Activated CD4-positive, CD25-positive, alpha-beta regulatory T cell treated with anti-CD3 and anti-CD28 coated beads, Interleukin-2, amount 50 U/mL, for 24 hours (primary cell): ENCODE measurements around the gene MXD3.
"Not testable (repeated sequence)": the region's sequence is repeated elsewhere in the genome, so short reads cannot be mapped to it uniquely, and the experiment has no call there.

Experiments used
- ATAC-seq, 2 donors: fragments of 150-1000 bp; cut with Tn5 transposase; one replicate each; pipeline ENCODE4 v1.10.0; 2021; ENCODE audit warnings: mild to moderate bottlenecking in 1 of 2, moderate library complexity in 1 of 2

The MXD3 gene

DNA sequence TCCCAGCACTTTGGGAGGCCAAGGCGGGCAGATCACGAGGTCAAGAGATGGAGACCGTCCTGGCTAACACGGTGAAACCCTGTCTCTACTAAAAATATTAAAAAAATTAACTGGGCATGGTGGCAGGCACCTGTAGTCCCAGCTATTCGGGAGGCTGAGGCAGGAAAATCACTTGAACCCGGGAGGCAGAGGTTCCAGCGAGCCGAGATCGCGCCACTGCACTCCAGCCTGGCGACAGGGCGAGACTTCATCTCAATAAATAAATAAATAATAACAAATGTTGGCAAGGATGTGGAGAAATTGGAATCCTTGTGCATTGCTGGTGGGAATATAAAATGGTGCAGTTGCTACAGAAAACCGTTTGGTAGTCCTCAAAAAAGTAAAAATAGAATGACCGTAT lies 31.3 kb upstream of the MXD3 start:
- not testable (repeated sequence) for ATAC-seq

GRCh38 chr5:177339107-177339638 lies 27.5 kb upstream of the MXD3 start:
- ATAC-seq, result no peak

DNA sequence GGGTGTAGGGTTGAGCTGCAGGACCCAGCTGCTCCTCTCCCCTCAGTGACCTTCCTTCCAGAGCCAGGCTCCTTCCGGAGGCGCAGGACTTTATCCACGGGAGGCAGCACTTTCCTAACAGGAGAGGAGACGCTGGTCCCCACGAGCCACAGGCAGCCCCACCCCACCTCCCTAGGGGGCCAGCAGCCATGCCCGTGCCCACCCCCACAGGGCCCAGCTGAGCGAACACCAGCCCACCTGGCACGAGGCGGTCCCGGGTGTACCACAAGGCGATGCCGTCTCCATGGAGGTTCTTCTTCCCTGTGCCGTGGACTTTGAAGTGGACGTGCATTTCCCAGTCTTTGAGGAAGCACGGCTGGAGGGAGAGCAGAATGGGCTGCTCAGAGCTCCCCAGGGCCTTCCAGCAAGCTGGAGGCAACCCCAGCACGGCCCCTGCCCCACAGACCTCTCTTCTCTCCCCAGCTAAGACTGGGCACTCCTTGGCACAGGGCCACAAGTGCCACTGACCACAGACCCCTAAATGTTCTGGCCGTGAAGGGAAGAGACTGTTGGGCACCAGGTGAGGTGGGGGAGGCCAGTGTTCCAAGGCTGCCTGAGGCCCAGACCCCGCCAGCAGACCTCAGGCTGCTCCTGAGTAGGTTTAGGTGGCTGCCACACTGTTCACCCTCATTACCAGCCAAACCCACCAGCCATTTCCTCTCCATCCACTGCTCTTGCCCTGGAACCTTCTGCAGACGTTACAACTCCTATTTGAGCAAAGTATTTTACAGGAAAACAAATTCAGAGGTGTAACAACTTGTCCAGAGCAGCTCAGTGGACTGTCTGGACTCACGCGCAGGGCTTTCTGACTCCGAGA lies 26.8 kb upstream of the MXD3 start:
- no peak for ATAC-seq

GRCh38 chr5:177336603-177337494 lies 25.2 kb upstream of the MXD3 start:
- no peak for ATAC-seq

DNA sequence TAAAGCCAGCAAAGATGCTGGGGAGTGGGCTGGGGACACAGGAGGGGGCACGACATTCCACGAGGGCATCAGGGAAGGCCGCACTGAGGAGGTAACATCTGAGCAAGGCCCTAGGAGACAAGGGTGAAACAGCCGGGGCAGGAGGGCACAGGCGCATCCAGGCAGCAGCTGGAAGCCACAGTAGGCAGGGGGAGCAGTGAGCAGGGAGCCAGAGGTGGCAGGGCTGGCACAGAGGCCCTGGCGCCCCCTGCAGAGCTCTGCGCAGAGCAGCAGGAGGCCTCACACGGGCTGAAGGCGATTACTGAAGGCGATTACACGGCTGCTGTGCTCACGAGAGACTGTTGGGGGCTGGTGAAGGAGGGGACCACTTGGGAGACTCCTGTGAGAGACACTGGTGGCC lies 24.4 kb upstream of the MXD3 start:
- peak in 1 of 2 donors; percentile 58 for ATAC-seq

DNA sequence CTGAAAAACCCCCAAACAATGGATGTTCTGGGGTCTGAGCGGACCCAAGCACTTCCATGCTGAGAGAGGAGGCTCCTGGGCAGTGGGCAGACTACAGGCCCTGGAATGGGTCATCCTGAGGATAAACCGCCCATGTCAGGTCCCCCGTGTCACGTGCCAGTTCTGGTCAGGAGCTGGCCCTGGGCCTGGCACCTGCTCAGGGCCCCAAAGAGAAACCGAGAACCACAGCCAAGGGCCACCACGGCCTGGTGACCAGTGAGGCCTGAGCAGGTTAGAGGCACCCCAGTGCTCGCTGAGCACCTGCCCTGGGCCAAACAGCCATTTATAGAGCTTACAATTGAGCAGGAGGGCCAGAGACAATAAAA lies 24.0 kb upstream of the MXD3 start:
- ATAC-seq, result no peak

- ATAC-seq, result no peak
Measured at GRCh38 chr5:177334781-177335700, 23.3 kb upstream of the MXD3 start.

DNA sequence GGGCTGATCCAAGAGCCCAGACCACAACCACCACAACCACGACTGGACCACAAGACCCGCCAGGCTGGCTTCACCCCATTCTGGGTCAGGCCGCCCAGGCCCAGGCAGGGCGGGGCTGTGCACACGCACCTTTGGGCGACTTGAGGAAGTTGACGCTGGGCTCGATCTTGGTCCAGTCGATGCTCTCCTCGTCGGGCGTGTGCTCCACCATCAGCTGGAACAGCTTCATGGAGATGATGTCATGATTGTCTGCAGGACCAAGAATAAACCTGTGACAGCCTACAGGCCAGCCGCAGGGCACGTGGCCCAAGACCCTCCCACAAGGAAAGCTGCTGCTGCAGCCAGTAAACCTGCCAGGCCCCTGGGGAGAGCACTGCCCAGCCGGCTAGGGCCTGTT lies 22.5 kb upstream of the MXD3 start:
- ATAC-seq, result no peak

DNA sequence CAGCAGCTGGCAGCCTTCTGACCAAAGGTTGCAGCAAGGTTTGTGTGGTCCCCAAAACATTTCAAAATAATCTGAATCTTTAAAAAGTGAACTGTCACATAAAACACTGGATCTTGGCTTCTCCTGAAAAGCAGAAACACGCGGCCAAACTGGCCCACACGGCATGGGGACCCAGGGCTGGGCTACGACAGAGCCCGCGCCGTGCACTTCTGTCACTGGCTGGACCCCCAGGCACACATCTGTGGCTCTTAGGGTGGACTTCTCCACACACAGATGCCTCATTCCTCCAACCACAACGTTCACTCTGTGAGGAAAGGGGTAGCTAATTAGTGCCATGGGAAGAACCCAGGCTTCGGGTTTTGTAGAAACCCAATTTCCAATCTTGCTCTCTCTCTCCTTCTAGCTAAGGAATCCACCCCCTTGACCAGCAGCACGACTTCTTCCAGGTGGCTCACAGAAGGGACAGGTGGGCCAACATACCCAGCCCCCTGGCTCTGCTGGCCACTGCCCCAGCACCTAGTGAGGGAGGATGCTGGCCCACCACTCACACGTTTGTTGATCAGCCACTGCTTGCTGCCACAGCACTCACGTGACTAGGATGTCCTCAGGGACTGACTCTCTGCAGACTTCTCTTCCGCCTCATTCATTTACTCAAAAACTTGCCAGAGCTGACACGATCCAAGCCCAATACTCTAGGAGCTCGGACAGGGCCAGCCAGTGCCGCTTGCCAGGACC lies 21.9 kb upstream of the MXD3 start:
- ATAC-seq, result no peak

GRCh38 chr5:177332896-177333260 lies 21.2 kb upstream of the MXD3 start:
- no peak for ATAC-seq

DNA sequence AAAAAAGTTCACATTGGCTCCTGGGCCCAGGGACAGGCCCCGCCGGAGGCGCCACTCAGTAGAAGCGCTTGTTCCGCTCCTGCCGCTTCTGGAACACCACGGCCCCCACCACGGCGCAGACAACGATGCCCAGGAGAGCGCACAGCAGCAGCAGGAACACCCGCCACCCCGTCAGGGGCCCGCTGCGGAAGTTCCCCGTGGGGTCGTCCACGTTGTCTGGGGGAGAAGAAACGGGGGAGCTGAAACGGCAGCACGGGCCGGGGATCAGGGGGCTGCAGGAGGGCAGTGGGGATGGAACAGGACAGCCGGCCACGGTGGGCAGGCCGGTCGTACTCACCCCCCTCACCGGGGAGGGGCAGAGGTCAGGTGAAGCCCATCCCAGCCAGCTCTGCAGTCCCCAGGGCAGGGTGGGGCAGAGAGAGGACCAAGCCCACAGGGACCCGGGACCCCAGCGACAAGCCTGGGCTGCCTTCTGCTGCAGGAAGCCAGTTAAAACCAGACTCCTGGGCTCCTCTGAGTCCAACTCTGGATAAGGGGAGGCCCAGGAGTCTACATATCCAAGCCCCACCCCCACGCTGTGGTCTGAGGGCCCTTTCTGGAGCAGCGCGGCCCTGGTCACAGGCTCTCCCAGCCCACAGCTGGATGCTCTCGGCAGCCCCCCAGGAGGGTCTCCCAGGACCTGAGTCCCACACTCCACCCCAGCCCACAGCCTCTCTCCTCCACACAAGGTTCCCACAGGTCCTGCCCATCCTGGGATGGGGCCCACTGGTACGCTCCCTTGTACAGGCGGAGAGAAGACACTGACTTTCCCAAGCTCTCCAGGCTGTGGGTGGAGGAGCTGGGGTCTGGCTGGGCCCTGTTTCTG lies 20.6 kb upstream of the MXD3 start:
- ATAC-seq, result no peak

DNA sequence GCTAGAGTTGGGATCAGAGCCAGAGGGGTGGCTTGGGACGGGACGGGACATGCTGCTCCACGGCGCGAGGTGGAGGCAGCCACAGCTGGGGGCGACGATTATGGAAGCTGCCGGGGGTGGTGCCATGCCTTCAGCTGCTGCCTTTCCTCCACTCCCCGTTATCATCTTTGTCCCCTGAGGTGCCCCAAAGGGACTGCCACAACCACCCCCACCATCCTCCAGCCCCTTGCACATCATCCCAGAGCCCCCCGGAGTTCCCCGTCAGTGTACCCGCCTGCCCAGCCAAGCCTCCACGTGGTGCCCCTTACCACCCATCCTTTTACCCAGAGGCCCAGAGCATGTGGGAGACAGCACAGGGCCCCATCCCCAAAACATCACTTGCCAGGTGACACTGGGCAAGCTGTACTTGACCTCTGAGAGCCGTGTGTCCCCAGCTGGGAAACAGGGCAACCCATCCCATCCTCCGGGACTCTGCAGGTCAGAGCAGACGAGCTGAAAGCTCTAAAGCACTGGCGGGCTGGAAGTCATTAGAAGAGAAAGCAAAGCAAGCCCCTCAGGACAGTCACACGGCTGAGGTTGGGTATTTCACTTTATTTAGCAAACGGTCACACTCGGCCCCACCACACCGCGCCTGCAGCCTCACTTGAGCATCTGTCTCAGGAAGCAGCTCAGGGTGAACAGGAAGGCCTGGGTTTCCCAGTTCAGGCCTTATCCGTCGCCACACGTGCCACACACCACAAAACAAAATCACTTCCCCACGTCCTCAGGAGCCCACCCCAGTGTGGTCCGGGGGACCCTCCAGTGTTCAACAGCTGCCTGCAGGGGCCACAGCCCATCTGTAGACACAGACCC lies 19.5 kb upstream of the MXD3 start:
- ATAC-seq, result no peak

GRCh38 chr5:177329883-177330282 lies 18.2 kb upstream of the MXD3 start:
- ATAC-seq, result no peak

GRCh38 chr5:177328545-177329231 lies 17.0 kb upstream of the MXD3 start:
- no peak for ATAC-seq

DNA sequence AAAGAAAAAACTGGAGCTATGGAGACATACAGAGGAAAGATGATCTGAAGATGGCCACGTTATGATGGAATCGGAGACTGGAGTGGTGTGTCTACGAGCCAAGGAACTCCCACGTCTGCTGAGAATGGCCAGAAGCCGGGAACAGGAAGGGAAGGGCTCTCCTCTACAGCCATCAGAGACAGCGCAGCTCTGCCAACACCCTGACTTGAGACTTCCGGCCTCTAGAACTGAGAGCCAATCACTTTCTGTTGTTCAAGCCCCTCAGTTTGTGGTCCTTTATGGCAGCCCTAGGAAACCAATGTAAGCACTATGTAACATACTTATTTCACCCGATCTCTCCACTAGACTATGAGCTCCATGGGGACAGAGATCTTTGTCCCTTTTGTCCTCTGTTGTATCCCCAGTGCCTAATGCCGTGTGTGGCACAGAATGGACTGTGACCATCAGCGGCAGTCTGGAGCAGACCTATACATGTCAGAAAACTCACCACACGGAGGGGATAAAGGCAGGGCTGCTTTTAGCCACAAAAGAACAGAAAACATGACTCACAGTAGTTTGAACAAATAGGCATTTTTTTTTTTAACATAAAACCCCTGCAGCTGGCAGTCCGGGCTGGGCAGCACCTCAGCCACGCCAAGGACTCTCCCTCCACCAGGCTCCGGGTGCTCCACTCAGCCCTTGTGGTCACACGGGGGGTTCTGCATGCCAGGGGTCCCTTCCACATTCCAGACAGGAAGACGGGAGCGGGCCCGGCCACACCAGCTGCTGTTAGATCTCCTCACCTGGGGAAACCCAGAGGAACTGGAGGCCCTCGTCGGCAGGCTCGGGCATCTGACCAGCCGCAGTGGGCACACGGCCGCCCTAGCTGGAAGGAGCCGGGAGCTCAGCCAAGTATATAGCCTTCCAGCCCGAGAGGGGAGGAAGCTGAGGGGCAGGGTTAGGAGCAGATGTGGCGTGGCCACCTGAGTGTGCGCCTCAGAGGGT lies 16.1 kb upstream of the MXD3 start:
- peak; percentile 57 to 79 for ATAC-seq

DNA sequence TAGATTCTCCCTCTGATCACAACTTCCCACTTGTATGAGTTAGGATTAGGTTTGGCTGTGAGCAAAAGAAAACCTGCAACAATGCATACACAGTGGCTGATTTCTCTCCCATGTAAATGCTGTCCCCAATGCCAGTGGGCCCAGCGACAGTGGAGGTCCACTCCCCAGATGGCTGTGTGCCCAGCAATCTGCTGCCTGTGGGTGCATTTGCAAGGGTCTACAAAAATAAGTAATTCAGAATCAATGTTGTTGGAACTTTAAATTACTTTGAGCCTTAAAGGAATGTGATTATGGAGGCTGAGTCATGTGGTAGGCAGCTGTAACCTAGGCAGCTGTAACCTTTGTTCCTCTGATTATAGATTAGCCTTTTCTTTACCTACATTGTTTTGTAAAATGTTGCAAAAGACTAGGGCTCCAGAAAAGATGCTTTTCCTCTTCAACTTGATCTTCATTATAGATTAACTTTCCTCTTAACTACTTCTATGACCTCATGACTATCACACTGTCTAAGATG lies 14.2 kb upstream of the MXD3 start:
- no peak for ATAC-seq

DNA sequence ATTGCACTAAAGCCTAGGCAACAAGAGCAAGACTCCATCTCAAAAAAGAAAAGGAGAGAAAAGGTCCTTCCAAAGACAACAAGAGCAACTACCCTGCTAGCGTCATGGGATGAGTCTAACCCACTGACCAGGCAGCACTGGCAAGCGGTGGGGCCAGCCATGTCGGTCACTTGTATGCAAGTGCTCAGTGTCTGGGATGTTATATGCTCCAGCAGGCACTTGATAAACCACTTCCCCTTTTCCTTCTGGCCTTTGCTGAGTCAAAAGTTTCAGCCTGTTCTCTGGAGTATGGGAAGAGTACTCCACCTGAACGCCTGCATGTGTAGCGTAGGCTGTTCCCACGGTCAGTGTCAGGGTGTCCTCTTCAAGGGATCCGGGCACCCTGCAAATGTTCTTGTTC lies 9.2 kb upstream of the MXD3 start:
- no peak for ATAC-seq
